ENCODE data around the gene USP24. TPM values are rescaled to one million over a fixed set of nuclear protein-coding genes. Genes with fewer than 3 reads are reported as not detected.
A peak's percentile ranks its signal among the peaks of the same experiment; 100 is the strongest.

USP24 gene
- polyA plus RNA-seq, 1 donor from 2014 or later = 29.5 TPM

DNA sequence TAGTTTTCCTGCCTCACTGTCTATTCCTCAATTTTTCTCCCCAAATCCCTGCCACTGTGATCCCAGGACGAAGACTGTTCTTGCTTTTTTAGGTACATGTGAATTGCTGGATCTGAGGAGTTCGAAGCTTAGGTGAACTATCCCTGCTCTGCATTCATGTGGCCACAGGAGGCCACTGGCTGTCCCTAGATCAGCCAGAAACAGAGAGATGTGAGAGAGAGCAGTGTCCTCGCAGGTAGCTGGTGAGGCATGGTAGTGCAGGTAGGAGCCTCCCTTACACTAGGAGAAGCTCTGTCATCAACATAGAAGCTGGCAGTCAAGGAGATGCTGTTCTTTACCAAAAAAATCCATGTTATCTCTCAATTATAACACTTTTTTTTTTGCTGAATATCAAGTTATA lies 71.5 kb downstream of the USP24 start:
- H3K4me2 ChIP-seq (ENCODE audit: low read length) = no peak overlapping the region

DNA sequence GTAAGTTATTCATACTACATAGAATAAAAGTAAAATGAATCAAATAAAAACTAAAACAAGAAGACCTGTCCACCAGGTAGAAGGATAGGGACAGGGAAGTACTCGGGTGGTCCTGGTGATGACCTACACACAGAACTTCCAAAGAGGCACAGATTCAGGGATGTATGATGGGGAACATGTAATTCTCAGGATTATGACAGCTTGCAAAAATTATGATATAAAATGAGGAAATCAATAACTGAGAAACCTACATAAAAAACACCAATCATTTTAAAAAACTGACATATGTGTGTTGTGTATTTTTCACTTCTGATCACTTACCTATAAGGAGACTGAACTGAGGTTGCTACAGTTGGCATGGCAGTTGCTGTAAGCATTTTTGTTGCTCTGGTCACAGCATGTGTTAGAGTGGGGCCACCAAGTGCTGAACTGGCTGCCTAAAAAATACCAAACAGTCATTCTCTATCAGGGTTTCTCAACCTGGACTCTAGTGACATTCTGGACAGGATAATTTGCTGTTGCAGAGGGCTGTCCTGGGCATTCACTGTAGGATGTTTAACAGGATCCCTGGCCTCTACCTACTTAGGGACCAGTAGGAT lies 73.8 kb downstream of the USP24 start:
- no peak overlapping the region for H3K4me2 ChIP-seq (ENCODE audit: low read length)
- H3K9me2 ChIP-seq (ENCODE audit: insufficient read depth, low read length) = no peaks in the 10 kb centered on the region
- no peaks in the 10 kb centered on the region for H3F3A ChIP-seq (ENCODE audit: insufficient read depth, low read length, poor library complexity, severe bottlenecking)
- no peaks in the 10 kb centered on the region for H3K9me3 ChIP-seq (ENCODE audit: low read length)
- no peak overlapping the region for H3K9ac ChIP-seq (ENCODE audit: low read length)
- no peak overlapping the region for H3K4me3 ChIP-seq (ENCODE audit: low read length)
- no peak overlapping the region for H2AFZ ChIP-seq (ENCODE audit: low read depth, low read length)
- no peaks in the 10 kb centered on the region for H3K27me3 ChIP-seq (ENCODE audit: insufficient read depth, low read depth, low read length)
- H4K20me1 ChIP-seq (ENCODE audit: insufficient read depth) = no peaks in the 10 kb centered on the region
- TF ChIP-seq EZH2 (IDR thresholded peaks at IDR 0.05; ENCODE audit: borderline replicate concordance, insufficient read depth, low read length, poor library complexity, severe bottlenecking) (no peak), TAF1 (IDR thresholded peaks at IDR 0.05; ENCODE audit: low read depth) (no peak), MXI1 (conservative IDR thresholded peaks at IDR 0.05; ENCODE audit: poor library complexity, severe bottlenecking) (no peak), REST (IDR thresholded peaks at IDR 0.05; ENCODE audit: borderline replicate concordance) (no peak), POLR2AphosphoS5 (IDR thresholded peaks at IDR 0.05) (no peak), EP300 (conservative IDR thresholded peaks at IDR 0.05; ENCODE audit: poor library complexity, severe bottlenecking) (no peak), SMC3 (conservative IDR thresholded peaks at IDR 0.05; ENCODE audit: poor library complexity) (no peak), RAD21 (conservative IDR thresholded peaks at IDR 0.05) (no peak)
- TF ChIP-seq, protein P1, sequence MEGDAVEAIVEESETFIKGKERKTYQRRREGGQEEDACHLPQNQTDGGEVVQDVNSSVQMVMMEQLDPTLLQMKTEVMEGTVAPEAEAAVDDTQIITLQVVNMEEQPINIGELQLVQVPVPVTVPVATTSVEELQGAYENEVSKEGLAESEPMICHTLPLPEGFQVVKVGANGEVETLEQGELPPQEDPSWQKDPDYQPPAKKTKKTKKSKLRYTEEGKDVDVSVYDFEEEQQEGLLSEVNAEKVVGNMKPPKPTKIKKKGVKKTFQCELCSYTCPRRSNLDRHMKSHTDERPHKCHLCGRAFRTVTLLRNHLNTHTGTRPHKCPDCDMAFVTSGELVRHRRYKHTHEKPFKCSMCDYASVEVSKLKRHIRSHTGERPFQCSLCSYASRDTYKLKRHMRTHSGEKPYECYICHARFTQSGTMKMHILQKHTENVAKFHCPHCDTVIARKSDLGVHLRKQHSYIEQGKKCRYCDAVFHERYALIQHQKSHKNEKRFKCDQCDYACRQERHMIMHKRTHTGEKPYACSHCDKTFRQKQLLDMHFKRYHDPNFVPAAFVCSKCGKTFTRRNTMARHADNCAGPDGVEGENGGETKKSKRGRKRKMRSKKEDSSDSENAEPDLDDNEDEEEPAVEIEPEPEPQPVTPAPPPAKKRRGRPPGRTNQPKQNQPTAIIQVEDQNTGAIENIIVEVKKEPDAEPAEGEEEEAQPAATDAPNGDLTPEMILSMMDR (IDR thresholded peaks at IDR 0.05; ENCODE audit: poor library complexity, severe bottlenecking) = no peak
- no peak overlapping the region for H3K27ac ChIP-seq (ENCODE audit: low read length)
- H3K79me2 ChIP-seq (replicated peaks; ENCODE audit: insufficient read depth, low read length) = no peaks in the 10 kb centered on the region
- H3K36me3 ChIP-seq (ENCODE audit: insufficient read depth, low read length) = peaks cover 9% of the 10 kb centered on the region

More for the DNA sequence above, 71.5 kb downstream of the USP24 start:
- H2AFZ ChIP-seq (ENCODE audit: low read depth, low read length) = no peak overlapping the region
- H3K9me3 ChIP-seq (ENCODE audit: low read length) = no peaks in the 10 kb centered on the region
- no peaks in the 10 kb centered on the region for H3K27me3 ChIP-seq (ENCODE audit: insufficient read depth, low read depth, low read length)
- TF ChIP-seq, protein P1 (IDR thresholded peaks at IDR 0.05; ENCODE audit: poor library complexity, severe bottlenecking) = peak; percentile 35
- no peak for TF ChIP-seq SMC3 (conservative IDR thresholded peaks at IDR 0.05; ENCODE audit: poor library complexity)
- H3K9ac ChIP-seq (ENCODE audit: low read length) = no peak overlapping the region
- no peak overlapping the region for H3K4me3 ChIP-seq (ENCODE audit: low read length)
- H3K36me3 ChIP-seq (ENCODE audit: insufficient read depth, low read length) = peaks cover 13% of the 10 kb centered on the region
- no peak overlapping the region for H3K27ac ChIP-seq (ENCODE audit: low read length)
- H3K79me2 ChIP-seq (replicated peaks; ENCODE audit: insufficient read depth, low read length) = no peaks in the 10 kb centered on the region
- no peaks in the 10 kb centered on the region for H3K9me2 ChIP-seq (ENCODE audit: insufficient read depth, low read length)
- no peaks in the 10 kb centered on the region for H3F3A ChIP-seq (ENCODE audit: insufficient read depth, low read length, poor library complexity, severe bottlenecking)
- no peaks in the 10 kb centered on the region for H4K20me1 ChIP-seq (ENCODE audit: insufficient read depth)

Measured in neural cell (in vitro differentiated cells).